ACHN (cell line): ENCODE data around the gene GUK1.
"Not testable (repeated sequence)": the region's sequence is repeated elsewhere in the genome, so short reads cannot be mapped to it uniquely, and the experiment has no call there.

ENCODE experiments used
- DNase-seq: peaks from one replicate; pipeline ENCODE4 v3.0.0-alpha.2; 2015
- in situ Hi-C: cut with HindIII; loops from 2 replicates; pipeline ENCODE4 v1.10.0; 2017; ENCODE audit warnings: low sequenced_read_pairs, low pct_ligation_motif_present, low pct_unique_long_range_greater_than_20kb

The GUK1 gene

GRCh38 chr1:228102791-228103620, 37.1 kb upstream of the GUK1 start, which contains the start of gene C1orf35:
C1orf35 (minus strand) TSS chr1:228103325; CDS start chr1:228103227, 98 bp downstream.
- peak; percentile 96 for DNase-seq
- in situ Hi-C loops, result no loop called here

- DNase-seq, result no peak
- in situ Hi-C loops, result no loop called here
These were observed 35.4 kb upstream of the GUK1 start for GRCh38 chr1:228104526-228105269.

GRCh38 chr1:228105270-228105995, 34.6 kb upstream of the GUK1 start:
- DNase-seq, result no peak
- in situ Hi-C loops, result no loop called here

GRCh38 chr1:228105996-228106799, 33.9 kb upstream of the GUK1 start:
- DNase-seq, result no peak
- in situ Hi-C loops, result no loop called here

GRCh38 chr1:228106800-228107054, 33.4 kb upstream of the GUK1 start:
- in situ Hi-C loops, result no loop called here

GRCh38 chr1:228107636-228108035, 32.4 kb upstream of the GUK1 start:
- in situ Hi-C loops, result no loop called here
- no peak for DNase-seq

More at GRCh38 chr1:228106800-228107054, 33.4 kb upstream of the GUK1 start:
- no peak for DNase-seq

GRCh38 chr1:228108055-228108690, 31.9 kb upstream of the GUK1 start:
- in situ Hi-C loops, result no loop called here
- no peak for DNase-seq

- in situ Hi-C loops, result no loop called here
- no peak for DNase-seq
These were observed 31.4 kb upstream of the GUK1 start for GRCh38 chr1:228108742-228109072.

- in situ Hi-C loops, result no loop called here
- DNase-seq, result peak; percentile 98
These were observed 30.8 kb upstream of the GUK1 start, which contains the start of gene MRPL55 for GRCh38 chr1:228109073-228109961. MRPL55 (minus strand) TSS chr1:228109299; CDS start chr1:228108260, 1,039 bp downstream.

GRCh38 chr1:228109962-228110488, 30.1 kb upstream of the GUK1 start:
- in situ Hi-C loops, result no loop called here
- DNase-seq, result peak; percentile 65

GRCh38 chr1:228110556-228110955, 29.5 kb upstream of the GUK1 start:
- in situ Hi-C loops, result no loop called here
- no peak for DNase-seq

- in situ Hi-C loops, DNase-seq: not testable (repeated sequence)
These were observed 28.8 kb upstream of the GUK1 start for GRCh38 chr1:228111315-228111714.

- in situ Hi-C loops, result no loop called here
- no peak for DNase-seq
These were observed 27.9 kb upstream of the GUK1 start for GRCh38 chr1:228112167-228112566.

GRCh38 chr1:228112617-228113016, 27.5 kb upstream of the GUK1 start:
- no peak for DNase-seq
- in situ Hi-C loops, result no loop called here

- in situ Hi-C loops, result no loop called here
- DNase-seq, result no peak
These were observed 25.3 kb upstream of the GUK1 start for GRCh38 chr1:228114827-228115226.

- in situ Hi-C loops, result no loop called here
- DNase-seq, result no peak
These were observed 22.7 kb upstream of the GUK1 start for GRCh38 chr1:228117335-228117734.

GRCh38 chr1:228118040-228118439, 22.0 kb upstream of the GUK1 start:
- no peak for DNase-seq
- in situ Hi-C loops, result no loop called here
